Ramos (cell line): ENCODE results near the gene RNF31.
"Not testable (repeated sequence)": the region's sequence is repeated elsewhere in the genome, so short reads cannot be mapped to it uniquely, and the experiment has no call there.

ENCODE experiments used
- in situ Hi-C: fragments of 300-500 bp; cut with MboI; formaldehyde crosslinking; loops from one replicate; pipeline ENCODE4 v1.14.3; 2022; ENCODE audit warnings: low sequenced_read_pairs; ENCODE audit not compliant: unreplicated experiment

RNF31 gene

GRCh38 chr14:24146978-24147760 lies at the start of gene RNF31:
TSS of gene RNF31 (plus strand) at chr14:24147498. CDS start at chr14:24147699, 201 bp downstream.
- in situ Hi-C loops: no loop called here

- in situ Hi-C loops: loop anchor here (25.0 kb wide), 1 partner anchor 111 kb away; the partner anchor contains the start of gene DHRS4L2
Measured at GRCh38 chr14:24098229-24098926, 48.9 kb upstream of the RNF31 start.

DNA sequence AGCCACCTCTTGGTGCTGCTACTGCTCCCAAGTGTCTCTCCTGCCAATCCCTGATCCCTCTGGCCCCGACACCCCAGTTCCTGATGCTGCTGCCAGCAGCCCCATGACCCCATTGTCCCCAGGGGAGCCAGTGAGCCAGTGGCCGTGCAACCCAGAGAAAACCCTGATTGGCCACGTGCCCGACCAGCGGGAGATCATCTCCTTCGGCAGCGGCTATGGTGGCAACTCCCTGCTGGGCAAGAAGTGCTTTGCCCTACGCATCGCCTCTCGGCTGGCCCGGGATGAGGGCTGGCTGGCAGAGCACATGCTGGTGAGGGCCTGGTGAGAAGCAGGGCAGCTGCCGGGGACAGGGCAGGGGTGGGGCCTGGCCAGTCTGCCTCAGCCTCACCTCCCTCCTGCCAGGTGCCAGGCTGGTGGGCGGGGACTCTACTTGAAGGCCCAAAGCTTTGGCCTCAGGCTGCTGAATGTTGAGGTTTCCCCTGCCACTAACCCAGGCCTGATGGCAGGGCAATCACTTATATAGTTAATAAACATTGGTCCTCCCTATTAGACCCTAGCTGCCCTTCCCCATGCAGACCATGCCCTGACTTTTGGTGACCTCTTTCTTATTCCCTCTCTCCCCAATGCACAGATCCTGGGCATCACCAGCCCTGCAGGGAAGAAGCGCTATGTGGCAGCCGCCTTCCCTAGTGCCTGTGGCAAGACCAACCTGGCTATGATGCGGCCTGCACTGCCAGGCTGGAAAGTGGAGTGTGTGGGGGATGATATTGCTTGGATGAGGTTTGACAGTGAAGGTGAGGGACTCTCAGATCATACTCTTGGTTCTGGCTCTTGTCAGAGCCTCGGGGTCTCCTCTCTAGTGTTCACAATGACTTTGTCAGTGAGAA lies 48.1 kb upstream of the RNF31 start:
- in situ Hi-C loops: loop anchor here (25.0 kb wide), 1 partner anchor 112 kb away; the partner anchor contains the start of gene DHRS4L2

DNA sequence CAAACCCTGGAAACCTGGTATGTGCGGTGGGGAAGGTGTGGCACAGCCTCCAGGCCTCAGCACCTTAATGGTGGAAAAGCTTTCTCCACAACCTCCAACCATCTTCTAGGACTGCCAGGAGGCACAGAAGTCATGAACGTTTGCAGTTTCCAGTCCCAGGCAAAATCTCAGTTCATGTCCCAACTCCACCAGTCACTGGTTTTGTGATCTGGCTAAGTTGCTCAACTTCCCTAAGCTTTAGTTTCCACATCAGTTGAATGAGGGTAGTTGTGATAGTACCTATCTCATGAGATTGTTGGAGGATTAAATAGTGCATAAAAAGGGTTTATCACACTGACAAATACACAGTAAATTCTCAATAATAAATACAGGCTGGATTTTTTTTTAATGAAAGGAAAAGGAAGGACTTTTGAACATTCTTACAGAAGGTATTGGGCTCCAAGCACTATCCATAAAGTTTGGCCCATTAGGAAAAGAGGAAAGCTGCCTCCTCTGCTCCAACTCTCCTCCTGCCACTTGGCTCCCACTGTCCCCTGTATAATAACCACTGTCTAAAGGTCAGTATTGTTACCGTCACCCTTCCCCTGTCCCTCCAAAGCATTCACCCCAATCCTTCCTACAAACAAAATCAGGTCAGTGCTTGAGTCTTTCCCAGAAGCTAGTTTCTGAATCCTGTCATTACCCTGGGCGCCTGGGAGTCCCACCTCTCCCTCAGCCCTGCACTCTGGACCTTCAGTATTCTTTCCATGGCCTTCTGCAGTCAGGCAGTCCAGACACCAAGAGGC lies 46.9 kb upstream of the RNF31 start:
- in situ Hi-C loops: no loop called here

GRCh38 chr14:24100982-24101494 lies 46.3 kb upstream of the RNF31 start:
- in situ Hi-C loops: no loop called here

DNA sequence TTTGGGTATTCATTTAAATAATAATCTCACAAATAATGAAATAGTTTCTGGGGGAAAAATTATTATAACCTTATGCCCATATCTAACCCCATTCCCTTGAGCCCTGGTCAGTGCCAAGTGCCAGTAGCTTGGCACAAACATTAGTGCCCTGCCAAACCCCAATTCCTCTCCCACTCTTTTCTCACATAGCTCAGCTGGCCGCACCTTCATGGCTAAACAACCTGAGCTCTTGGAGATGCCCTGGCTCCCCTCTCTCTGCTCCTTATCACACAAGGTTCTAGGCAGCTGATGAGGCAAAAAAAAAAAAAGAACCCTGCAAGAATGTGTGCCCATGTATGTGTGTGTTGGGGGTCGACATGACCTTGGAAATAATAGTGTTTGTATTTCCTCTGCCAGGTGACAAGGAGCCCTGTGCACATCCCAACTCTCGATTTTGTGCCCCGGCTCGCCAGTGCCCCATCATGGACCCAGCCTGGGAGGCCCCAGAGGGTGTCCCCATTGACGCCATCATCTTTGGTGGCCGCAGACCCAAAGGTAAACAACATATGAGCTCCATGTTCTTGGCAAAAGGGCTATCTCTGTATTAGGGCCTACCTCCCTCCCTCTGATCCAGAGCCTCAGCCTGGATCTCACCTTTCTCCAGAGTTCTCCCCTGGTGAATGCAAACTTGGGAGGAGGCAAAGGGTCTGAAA lies 44.8 kb upstream of the RNF31 start:
- in situ Hi-C loops: no loop called here

GRCh38 chr14:24103451-24103850 lies 43.8 kb upstream of the RNF31 start:
- in situ Hi-C loops: no loop called here

DNA sequence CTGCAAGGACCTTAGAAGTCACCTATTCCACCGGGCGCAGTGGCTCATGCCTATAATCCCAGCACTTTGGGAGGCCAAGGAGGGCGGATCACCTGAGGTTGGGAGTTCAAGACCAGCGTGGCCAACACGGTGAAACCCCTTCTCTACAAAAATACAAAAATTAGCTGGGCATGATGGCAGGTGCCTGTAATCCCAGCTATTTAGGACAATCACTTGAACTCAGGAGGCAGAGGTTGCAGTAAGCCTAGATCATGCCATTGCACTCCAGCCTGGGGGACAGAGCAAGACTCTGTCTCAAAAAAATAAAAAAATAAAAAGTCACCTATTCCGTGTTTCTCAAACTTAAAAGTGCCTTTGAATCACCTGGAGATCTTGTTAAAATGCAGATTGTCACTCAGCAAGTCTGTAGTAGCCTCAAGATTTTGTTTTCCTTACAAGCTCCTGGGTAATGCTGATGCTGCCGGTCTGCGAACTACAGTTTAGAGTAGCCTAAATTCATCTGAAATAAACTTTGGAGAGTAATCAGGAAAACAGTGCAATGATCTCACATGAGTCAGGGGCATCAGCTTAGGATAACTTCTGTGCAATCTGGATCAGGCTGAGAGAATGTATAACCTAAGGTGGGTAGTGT lies 41.6 kb upstream of the RNF31 start:
- in situ Hi-C loops: not testable (repeated sequence)

DNA sequence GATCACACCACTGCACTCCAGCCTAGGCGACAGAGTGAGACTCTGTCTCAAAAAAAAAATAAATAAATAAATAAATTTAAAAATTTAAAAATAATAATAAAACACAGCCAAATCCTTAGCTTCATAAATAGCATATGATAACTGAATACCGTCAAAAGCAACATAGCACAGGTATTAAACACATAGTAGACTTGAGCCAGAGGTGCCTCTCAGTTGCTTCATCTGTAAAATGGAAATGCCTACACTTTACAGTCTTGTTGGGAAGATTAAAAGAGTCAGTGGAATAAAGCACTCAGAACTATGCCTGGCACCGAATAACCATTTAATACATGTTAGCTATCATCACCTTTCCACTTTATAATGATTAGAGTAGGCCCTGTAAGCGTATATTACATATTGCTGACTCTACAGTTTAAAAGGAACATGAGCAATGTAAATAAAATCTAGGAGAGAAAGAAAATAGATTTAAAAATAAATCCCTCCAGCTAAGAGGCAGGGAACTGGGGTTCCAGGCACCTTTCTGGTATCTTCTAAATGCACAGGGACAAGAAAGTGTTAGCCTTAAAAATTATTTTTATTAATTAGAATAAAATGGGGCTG lies 40.5 kb upstream of the RNF31 start:
- in situ Hi-C loops: no loop called here

- in situ Hi-C loops: no loop called here
Measured at GRCh38 chr14:24108336-24108874, 38.9 kb upstream of the RNF31 start.

- in situ Hi-C loops: no loop called here
Measured at GRCh38 chr14:24110060-24110459, 37.2 kb upstream of the RNF31 start.

- in situ Hi-C loops: no loop called here
Measured at GRCh38 chr14:24110523-24110922, 36.8 kb upstream of the RNF31 start.

GRCh38 chr14:24113379-24113800 lies 33.9 kb upstream of the RNF31 start:
- in situ Hi-C loops: no loop called here

DNA sequence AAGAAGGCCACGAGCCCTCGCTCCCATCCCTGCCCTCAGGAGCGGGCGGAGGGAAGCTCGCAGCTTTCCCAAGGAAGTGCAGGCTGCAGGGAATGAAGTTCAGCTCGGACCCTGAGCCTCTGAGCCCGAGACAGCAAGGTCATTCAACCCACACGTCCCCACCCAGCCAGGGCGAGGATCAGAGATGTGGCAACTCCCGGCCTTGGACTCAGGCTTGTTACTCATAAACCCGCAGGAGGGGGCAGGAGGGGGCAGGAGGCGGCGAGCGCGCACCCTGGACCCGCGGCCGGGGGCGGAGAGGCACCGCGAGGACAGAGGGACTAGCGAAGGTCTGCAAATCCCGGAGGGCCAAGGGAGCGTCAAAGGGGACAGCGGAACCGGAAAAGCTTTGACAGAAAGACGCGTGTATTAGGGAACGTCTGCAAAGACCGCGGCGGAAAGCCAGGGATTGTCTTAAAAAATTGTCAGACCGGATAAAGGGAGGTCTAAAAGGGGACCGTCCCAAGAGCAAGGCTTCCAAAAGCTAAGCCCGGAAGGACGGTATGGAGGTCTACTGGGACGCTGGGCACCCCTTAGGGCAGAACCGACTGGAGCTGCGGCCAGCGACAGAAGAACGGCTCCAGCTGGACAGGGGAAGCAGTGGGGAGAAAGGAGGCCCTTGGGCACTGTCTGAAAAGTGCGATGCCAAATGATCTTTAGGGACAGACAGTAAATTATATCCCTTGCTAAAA lies 33.3 kb upstream of the RNF31 start:
- in situ Hi-C loops: no loop called here

- in situ Hi-C loops: no loop called here
Measured at GRCh38 chr14:24114532-24115421, 32.5 kb upstream of the RNF31 start, which contains the start of the genes DCAF11 and NRL. TSS of gene DCAF11 (plus strand) at chr14:24114777. CDS start at chr14:24115595, 818 bp downstream. TSS of gene NRL (minus strand) at chr14:24114949. CDS start at chr14:24082848, 32,101 bp downstream.
